SU-DHL-6 (cell line): Measurements from ENCODE around the gene KCNIP4.

ENCODE experiments used
- CTCF ChIP-seq: fragments of 200-600 bp; sonication (generic); IDR thresholded peaks from one replicate; pipeline ENCODE4 v1.5.1; 2017; ENCODE audit warnings: antibody characterized with exemption, mild to moderate bottlenecking, low read length, moderate library complexity; ENCODE audit not compliant: insufficient read depth, poor library complexity, severe bottlenecking
- EZH2phosphoT487 ChIP-seq: fragments of 200-600 bp; sonication (generic), shearing (Covaris generic); conservative IDR thresholded peaks from 2 replicates; pipeline ENCODE4 v1.6.1; 2018; ENCODE audit warnings: mild to moderate bottlenecking, antibody characterized with exemption, low read length, moderate library complexity, mixed read lengths

GRCh38 chr4:21467551-21467950 lies 481.0 kb downstream of the KCNIP4 start:
- no peak for TF ChIP-seq CTCF
- TF ChIP-seq EZH2phosphoT487: no peak
